B cell (primary cell): ENCODE data around the gene TAF8.

Experiments
- EZH2 ChIP-seq: IDR thresholded peaks from 2 replicates; pipeline ENCODE4 v1.6.1; 2012; ENCODE audit warnings: borderline replicate concordance, low read depth, mild to moderate bottlenecking, moderate library complexity, low read length; ENCODE audit not compliant: insufficient read depth, poor library complexity, severe bottlenecking
- TF ChIP-seq, protein P1 (sequence below): fragments of 200-600 bp; IDR thresholded peaks from one replicate; pipeline ENCODE4 v1.8.0; 2022; ENCODE audit warnings: antibody characterized with exemption, mild to moderate bottlenecking

DNA sequence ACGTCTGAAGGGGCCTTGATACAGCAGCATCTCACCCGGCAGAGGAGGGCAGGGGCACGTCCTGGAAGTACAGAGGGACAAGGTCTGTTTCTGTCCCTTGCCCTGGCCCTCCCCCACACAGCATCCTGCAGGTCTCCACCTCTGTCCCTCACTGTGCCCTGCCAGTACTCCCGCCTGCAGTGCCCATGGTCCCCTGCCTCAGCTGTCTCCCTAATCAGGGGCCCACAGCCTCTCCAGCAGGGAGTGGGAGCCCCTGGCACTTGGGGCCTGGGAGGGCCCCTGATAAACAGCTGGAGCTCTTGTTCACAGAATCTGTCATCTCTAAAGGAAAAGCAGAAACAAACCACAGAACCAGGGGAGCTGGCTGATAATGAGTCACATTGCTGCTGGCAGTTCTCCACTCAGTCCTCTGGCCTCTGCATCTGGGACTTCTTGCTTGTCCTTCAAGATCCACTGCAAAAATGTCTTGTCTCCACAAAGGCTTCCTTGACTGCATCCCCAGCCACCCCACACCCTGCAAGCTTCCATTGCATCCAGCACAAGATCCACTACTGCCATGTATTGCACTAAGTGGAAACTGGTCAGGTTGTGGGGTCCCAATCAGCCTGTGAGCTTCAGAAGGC lies 33.2 kb upstream of the TAF8 start:
- TF ChIP-seq, protein P1, sequence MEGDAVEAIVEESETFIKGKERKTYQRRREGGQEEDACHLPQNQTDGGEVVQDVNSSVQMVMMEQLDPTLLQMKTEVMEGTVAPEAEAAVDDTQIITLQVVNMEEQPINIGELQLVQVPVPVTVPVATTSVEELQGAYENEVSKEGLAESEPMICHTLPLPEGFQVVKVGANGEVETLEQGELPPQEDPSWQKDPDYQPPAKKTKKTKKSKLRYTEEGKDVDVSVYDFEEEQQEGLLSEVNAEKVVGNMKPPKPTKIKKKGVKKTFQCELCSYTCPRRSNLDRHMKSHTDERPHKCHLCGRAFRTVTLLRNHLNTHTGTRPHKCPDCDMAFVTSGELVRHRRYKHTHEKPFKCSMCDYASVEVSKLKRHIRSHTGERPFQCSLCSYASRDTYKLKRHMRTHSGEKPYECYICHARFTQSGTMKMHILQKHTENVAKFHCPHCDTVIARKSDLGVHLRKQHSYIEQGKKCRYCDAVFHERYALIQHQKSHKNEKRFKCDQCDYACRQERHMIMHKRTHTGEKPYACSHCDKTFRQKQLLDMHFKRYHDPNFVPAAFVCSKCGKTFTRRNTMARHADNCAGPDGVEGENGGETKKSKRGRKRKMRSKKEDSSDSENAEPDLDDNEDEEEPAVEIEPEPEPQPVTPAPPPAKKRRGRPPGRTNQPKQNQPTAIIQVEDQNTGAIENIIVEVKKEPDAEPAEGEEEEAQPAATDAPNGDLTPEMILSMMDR = no peak
- no peak for TF ChIP-seq EZH2
